ENCODE measurements around the gene FAM217B.

FAM217B gene

GRCh38 chr20:59939879-59940128, 385 bp upstream of the FAM217B start:
- H3K4me1 ChIP-seq (ENCODE audit: control insufficient read depth, insufficient read depth, low read length) = peaks cover 35% of the 10 kb centered on the region
- H3K36me3 ChIP-seq (ENCODE audit: insufficient read depth, low read length) = peaks cover 18% of the 10 kb centered on the region
- H3K9me3 ChIP-seq (replicated peaks; ENCODE audit: low read length) = no peaks in the 10 kb centered on the region
- peak overlapping the region; percentile 97 for H3K4me2 ChIP-seq (ENCODE audit: low read length)
- peak overlapping the region; percentile 86 for H3K4me3 ChIP-seq (ENCODE audit: low read length)
- H3K9ac ChIP-seq (ENCODE audit: low read depth, low read length) = peak overlapping the region; percentile 86
- H3K27me3 ChIP-seq (ENCODE audit: control insufficient read depth, insufficient read depth, low read length) = no peaks in the 10 kb centered on the region

- Histone ChIP-seq H3K4me1 (ENCODE audit: control insufficient read depth, insufficient read depth, low read length) (peaks cover 35% of the 10 kb centered on the region), H3K4me3 (ENCODE audit: low read length) (peak overlapping the region; percentile 86), H3K27me3 (ENCODE audit: control insufficient read depth, insufficient read depth, low read length) (no peaks in the 10 kb centered on the region), H3K9me3 (replicated peaks; ENCODE audit: low read length) (no peaks in the 10 kb centered on the region), H3K9ac (ENCODE audit: low read depth, low read length) (peak overlapping the region; percentile 86), H3K4me2 (ENCODE audit: low read length) (peak overlapping the region; percentile 97), H3K36me3 (ENCODE audit: insufficient read depth, low read length) (peaks cover 19% of the 10 kb centered on the region)
Observed at GRCh38 chr20:59940956-59941294, 736 bp downstream of the FAM217B start.

GRCh38 chr20:59942245-59942644, 2.1 kb downstream of the FAM217B start:
- H3K4me3 ChIP-seq (ENCODE audit: low read length) = no peak overlapping the region
- no peak overlapping the region for H3K9ac ChIP-seq (ENCODE audit: low read depth, low read length)
- peak overlapping the region; percentile 97 for H3K4me2 ChIP-seq (ENCODE audit: low read length)
- H3K4me1 ChIP-seq (ENCODE audit: control insufficient read depth, insufficient read depth, low read length) = peaks cover 34% of the 10 kb centered on the region
- H3K27me3 ChIP-seq (ENCODE audit: control insufficient read depth, insufficient read depth, low read length) = no peaks in the 10 kb centered on the region
- peaks cover 19% of the 10 kb centered on the region for H3K36me3 ChIP-seq (ENCODE audit: insufficient read depth, low read length)
- H3K9me3 ChIP-seq (replicated peaks; ENCODE audit: low read length) = no peaks in the 10 kb centered on the region

- Histone ChIP-seq H3K9ac (ENCODE audit: low read depth, low read length) (no peak overlapping the region), H3K4me2 (ENCODE audit: low read length) (no peak overlapping the region), H3K36me3 (ENCODE audit: insufficient read depth, low read length) (peaks cover 22% of the 10 kb centered on the region), H3K27me3 (ENCODE audit: control insufficient read depth, insufficient read depth, low read length) (no peaks in the 10 kb centered on the region), H3K4me1 (ENCODE audit: control insufficient read depth, insufficient read depth, low read length) (peaks cover 14% of the 10 kb centered on the region), H3K4me3 (ENCODE audit: low read length) (no peak overlapping the region), H3K9me3 (replicated peaks; ENCODE audit: low read length) (no peaks in the 10 kb centered on the region)
Observed at GRCh38 chr20:59944726-59945125, 4.5 kb downstream of the FAM217B start.

GRCh38 chr20:59945175-59945574, 5.0 kb downstream of the FAM217B start:
- H3K36me3 ChIP-seq (ENCODE audit: insufficient read depth, low read length) = peaks cover 22% of the 10 kb centered on the region
- no peak overlapping the region for H3K9ac ChIP-seq (ENCODE audit: low read depth, low read length)
- H3K4me2 ChIP-seq (ENCODE audit: low read length) = no peak overlapping the region
- no peak overlapping the region for H3K4me3 ChIP-seq (ENCODE audit: low read length)
- no peaks in the 10 kb centered on the region for H3K27me3 ChIP-seq (ENCODE audit: control insufficient read depth, insufficient read depth, low read length)
- H3K4me1 ChIP-seq (ENCODE audit: control insufficient read depth, insufficient read depth, low read length) = peaks cover 14% of the 10 kb centered on the region
- H3K9me3 ChIP-seq (replicated peaks; ENCODE audit: low read length) = no peaks in the 10 kb centered on the region

- H3K4me1 ChIP-seq (ENCODE audit: control insufficient read depth, insufficient read depth, low read length) = peaks cover 14% of the 10 kb centered on the region
- H3K9me3 ChIP-seq (replicated peaks; ENCODE audit: low read length) = no peaks in the 10 kb centered on the region
- H3K4me3 ChIP-seq (ENCODE audit: low read length) = no peak overlapping the region
- H3K36me3 ChIP-seq (ENCODE audit: insufficient read depth, low read length) = peaks cover 22% of the 10 kb centered on the region
- H3K27me3 ChIP-seq (ENCODE audit: control insufficient read depth, insufficient read depth, low read length) = no peaks in the 10 kb centered on the region
- no peak overlapping the region for H3K4me2 ChIP-seq (ENCODE audit: low read length)
- H3K9ac ChIP-seq (ENCODE audit: low read depth, low read length) = no peak overlapping the region
Observed at GRCh38 chr20:59945731-59946130, 5.5 kb downstream of the FAM217B start.

GRCh38 chr20:59947376-59947775, 7.2 kb downstream of the FAM217B start:
- Histone ChIP-seq H3K4me1 (ENCODE audit: control insufficient read depth, insufficient read depth, low read length) (no peaks in the 10 kb centered on the region), H3K27me3 (ENCODE audit: control insufficient read depth, insufficient read depth, low read length) (no peaks in the 10 kb centered on the region), H3K36me3 (ENCODE audit: insufficient read depth, low read length) (peaks cover 22% of the 10 kb centered on the region), H3K9me3 (replicated peaks; ENCODE audit: low read length) (no peaks in the 10 kb centered on the region), H3K4me2 (ENCODE audit: low read length) (no peak overlapping the region), H3K4me3 (ENCODE audit: low read length) (no peak overlapping the region), H3K9ac (ENCODE audit: low read depth, low read length) (no peak overlapping the region)

- Histone ChIP-seq H3K9ac (ENCODE audit: low read depth, low read length) (no peak overlapping the region), H3K4me3 (ENCODE audit: low read length) (no peak overlapping the region), H3K4me1 (ENCODE audit: control insufficient read depth, insufficient read depth, low read length) (no peaks in the 10 kb centered on the region), H3K36me3 (ENCODE audit: insufficient read depth, low read length) (peaks cover 19% of the 10 kb centered on the region), H3K4me2 (ENCODE audit: low read length) (no peak overlapping the region), H3K9me3 (replicated peaks; ENCODE audit: low read length) (no peaks in the 10 kb centered on the region), H3K27me3 (ENCODE audit: control insufficient read depth, insufficient read depth, low read length) (no peaks in the 10 kb centered on the region)
Observed at GRCh38 chr20:59948212-59948611, 8.0 kb downstream of the FAM217B start.

GRCh38 chr20:59948828-59949720, 8.9 kb downstream of the FAM217B start:
- no peaks in the 10 kb centered on the region for H3K27me3 ChIP-seq (ENCODE audit: control insufficient read depth, insufficient read depth, low read length)
- H3K4me1 ChIP-seq (ENCODE audit: control insufficient read depth, insufficient read depth, low read length) = no peaks in the 10 kb centered on the region
- H3K4me3 ChIP-seq (ENCODE audit: low read length) = no peak overlapping the region
- no peak overlapping the region for H3K4me2 ChIP-seq (ENCODE audit: low read length)
- H3K9ac ChIP-seq (ENCODE audit: low read depth, low read length) = no peak overlapping the region
- H3K9me3 ChIP-seq (replicated peaks; ENCODE audit: low read length) = no peaks in the 10 kb centered on the region
- H3K36me3 ChIP-seq (ENCODE audit: insufficient read depth, low read length) = peaks cover 11% of the 10 kb centered on the region

- Histone ChIP-seq H3K36me3 (ENCODE audit: insufficient read depth, low read length) (peaks cover 3% of the 10 kb centered on the region), H3K9ac (ENCODE audit: low read depth, low read length) (no peak overlapping the region), H3K4me3 (ENCODE audit: low read length) (no peak overlapping the region), H3K4me1 (ENCODE audit: control insufficient read depth, insufficient read depth, low read length) (no peaks in the 10 kb centered on the region), H3K9me3 (replicated peaks; ENCODE audit: low read length) (no peaks in the 10 kb centered on the region), H3K27me3 (ENCODE audit: control insufficient read depth, insufficient read depth, low read length) (no peaks in the 10 kb centered on the region), H3K4me2 (ENCODE audit: low read length) (no peak overlapping the region)
Observed at GRCh38 chr20:59949911-59950310, 9.7 kb downstream of the FAM217B start.

- H3K27me3 ChIP-seq (ENCODE audit: control insufficient read depth, insufficient read depth, low read length) = peaks cover 4% of the 10 kb centered on the region
- H3K9ac ChIP-seq (ENCODE audit: low read depth, low read length) = no peak overlapping the region
- H3K9me3 ChIP-seq (replicated peaks; ENCODE audit: low read length) = no peaks in the 10 kb centered on the region
- H3K36me3 ChIP-seq (ENCODE audit: insufficient read depth, low read length) = no peaks in the 10 kb centered on the region
- no peak overlapping the region for H3K4me2 ChIP-seq (ENCODE audit: low read length)
- H3K4me3 ChIP-seq (ENCODE audit: low read length) = no peak overlapping the region
- H3K4me1 ChIP-seq (ENCODE audit: control insufficient read depth, insufficient read depth, low read length) = no peaks in the 10 kb centered on the region
Observed at GRCh38 chr20:59954718-59955117, 14.5 kb downstream of the FAM217B start.

GRCh38 chr20:59955131-59955796, 15.1 kb downstream of the FAM217B start:
- H3K4me2 ChIP-seq (ENCODE audit: low read length) = no peak overlapping the region
- H3K36me3 ChIP-seq (ENCODE audit: insufficient read depth, low read length) = no peaks in the 10 kb centered on the region
- H3K4me3 ChIP-seq (ENCODE audit: low read length) = no peak overlapping the region
- H3K9me3 ChIP-seq (replicated peaks; ENCODE audit: low read length) = no peaks in the 10 kb centered on the region
- H3K27me3 ChIP-seq (ENCODE audit: control insufficient read depth, insufficient read depth, low read length) = peaks cover 6% of the 10 kb centered on the region
- no peaks in the 10 kb centered on the region for H3K4me1 ChIP-seq (ENCODE audit: control insufficient read depth, insufficient read depth, low read length)
- no peak overlapping the region for H3K9ac ChIP-seq (ENCODE audit: low read depth, low read length)

Measured in skeletal muscle satellite cell (primary cell).